PC-3 (cell line): ENCODE data around the gene DBF4B. TPM values are rescaled to one million over a fixed set of nuclear protein-coding genes. Genes with fewer than 3 reads are reported as not detected.

Experiments
- ATAC-seq: fragments of 200-7000 bp; cut with Tn5 transposase; 2 replicates; pipeline ENCODE4 v1.9.1; 2020; ENCODE audit warnings: mild to moderate bottlenecking, moderate library complexity
- BruUV-seq: library from RNA; stranded (reverse); fragments of 400-500 nt; replicated peaks from 2 replicates; lab custom pipeline; 2021; lab: Mats Ljungman, UMichigan
- CTCF ChIA-PET: fragments of 300-600 bp; sonication (Branson Sonifier 250); formaldehyde crosslinking; loops from one replicate; lab custom pipeline; 2022; ENCODE audit warnings: antibody characterized with exemption; lab: Charles Lee
- POLR2A ChIA-PET: fragments of 300-600 bp; sonication (Branson Sonifier 250); formaldehyde crosslinking; loops from one replicate; lab custom pipeline; 2022; ENCODE audit warnings: antibody characterized with exemption; ENCODE audit not compliant: unreplicated experiment; lab: Charles Lee
- DNase-seq: peaks from one replicate; pipeline ENCODE4 v3.0.0-alpha.2; 2015
- H2AFZ ChIP-seq: fragments of 300-600 bp; sonication (generic); 2 replicates; pipeline ENCODE4 v1.6.0; 2016; ENCODE audit warnings: antibody characterized with exemption, low read length
- H3F3A ChIP-seq: fragments of 300-600 bp; sonication (generic); one replicate; pipeline ENCODE4 v1.6.0; 2017; ENCODE audit warnings: antibody characterized with exemption, low read length, control low read depth, mild to moderate bottlenecking; ENCODE audit not compliant: unreplicated experiment
- H3K27ac ChIP-seq: fragments of 300-600 bp; sonication (generic); 2 replicates; pipeline ENCODE4 v1.5.1; 2016; ENCODE audit warnings: mild to moderate bottlenecking, low read length
- H3K27me3 ChIP-seq: fragments of 300-600 bp; sonication (generic); 2 replicates; pipeline ENCODE4 v1.6.1; 2016; ENCODE audit warnings: low read length, mixed read lengths
- H3K36me3 ChIP-seq: fragments of 300-600 bp; sonication (generic); 2 replicates; pipeline ENCODE4 v1.6.1; 2016; ENCODE audit warnings: low read depth, mixed run types, low read length, mixed read lengths
- H3K4me1 ChIP-seq: fragments of 300-600 bp; sonication (generic); 2 replicates; pipeline ENCODE4 v1.5.1; 2016; ENCODE audit warnings: low read length; ENCODE audit not compliant: insufficient read depth
- H3K4me2 ChIP-seq: fragments of 300-600 bp; sonication (generic); 2 replicates; pipeline ENCODE4 v1.6.0; 2016; ENCODE audit warnings: low read length
- H3K4me3 ChIP-seq: fragments of 300-600 bp; sonication (generic); 2 replicates; pipeline ENCODE4 v1.5.1; 2016; ENCODE audit warnings: mild to moderate bottlenecking, low read length, mixed read lengths
- H3K79me2 ChIP-seq: fragments of 300-600 bp; sonication (generic); 2 replicates; pipeline ENCODE4 v1.6.1; 2017; ENCODE audit warnings: low read length, mixed read lengths
- H3K9ac ChIP-seq: fragments of 300-600 bp; sonication (generic); 2 replicates; pipeline ENCODE4 v1.6.0; 2016; ENCODE audit warnings: mild to moderate bottlenecking, low read length
- H3K9me2 ChIP-seq: fragments of 300-600 bp; sonication (generic); replicated peaks from 2 replicates; pipeline ENCODE4 v1.6.1; 2016; ENCODE audit warnings: mixed run types, low read length, mixed read lengths
- H3K9me3 ChIP-seq: fragments of 300-600 bp; sonication (generic); 2 replicates; pipeline ENCODE4 v1.6.1; 2016; ENCODE audit warnings: low read length, mixed read lengths
- H4K20me1 ChIP-seq: fragments of 300-600 bp; sonication (generic); 2 replicates; pipeline ENCODE4 v1.6.1; 2016; ENCODE audit warnings: low read length, mixed read lengths
- EZH2 ChIP-seq: fragments of 300-600 bp; sonication (generic); IDR thresholded peaks from one replicate; pipeline ENCODE4 v1.6.1; 2017; ENCODE audit warnings: antibody characterized with exemption, mild to moderate bottlenecking, low read length; ENCODE audit not compliant: unreplicated experiment
- EZH2phosphoT487 ChIP-seq: fragments of 300-600 bp; sonication (generic); IDR thresholded peaks from 2 replicates; pipeline ENCODE4 v1.6.1; 2018; ENCODE audit warnings: mild to moderate bottlenecking, antibody characterized with exemption, low read length, borderline replicate concordance
- intact Hi-C: fragments of 100-400 bp; cut with micrococcal nuclease; formaldehyde crosslinking; loops from 2 replicates; pipeline ENCODE4 v1.9.0; 2023
- total RNA-seq: library from RNA; depleted of rRNA; stranded (reverse); fragments of >200 nt; gene quantifications from 2 replicates; pipeline ENCODE4 v1.2.3, GENCODE V29; 2014
- TF ChIP-seq, protein P1 (sequence below): fragments of 300-600 bp; sonication (generic); conservative IDR thresholded peaks from 2 replicates; pipeline ENCODE4 v1.5.1; 2017; ENCODE audit warnings: antibody characterized with exemption, low read depth, mild to moderate bottlenecking, low read length

The DBF4B gene
- total RNA-seq, 1 experiment from 2014 or later, result 17.9 TPM

DNA sequence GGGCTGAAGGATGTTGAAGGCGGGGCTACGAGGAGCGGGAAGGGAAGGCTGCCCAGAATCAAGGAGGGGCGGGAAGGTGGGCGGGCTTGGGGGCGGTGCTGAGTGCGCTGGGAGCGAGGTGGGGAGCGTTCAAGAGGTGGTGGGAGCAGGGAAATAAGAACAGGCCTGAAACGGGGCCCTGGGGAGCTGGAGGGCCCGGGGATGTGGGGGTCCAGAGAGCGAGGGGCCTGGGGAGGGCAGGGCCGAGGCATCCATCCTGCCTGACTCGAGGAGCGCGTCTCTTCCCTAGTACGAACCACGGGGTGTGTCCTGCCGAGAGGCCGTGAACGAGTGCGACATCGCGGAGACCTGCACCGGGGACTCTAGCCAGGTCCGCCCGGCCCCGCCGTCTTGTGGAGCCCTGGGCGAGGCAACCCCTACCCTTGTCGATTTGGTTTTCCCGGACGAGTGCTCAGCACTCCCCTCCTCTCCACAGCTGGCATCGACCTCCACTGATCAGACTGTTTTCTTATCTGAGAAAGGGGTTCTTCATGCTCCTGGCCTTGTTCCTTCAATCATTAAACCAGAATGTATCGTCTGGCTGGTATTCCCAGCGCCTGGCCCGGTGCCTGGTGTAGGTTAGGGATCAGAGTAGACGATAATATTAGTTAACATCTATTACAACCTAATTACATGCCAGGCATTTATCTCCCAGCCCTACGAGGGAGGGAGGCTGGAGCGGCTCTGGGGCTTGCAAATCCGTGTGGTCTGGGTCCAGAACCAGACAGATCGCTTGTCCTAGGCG lies 67.6 kb downstream of the DBF4B start:
- ChIA-PET POLR2A (interaction anchor here (0.6 to 0.7 kb wide), 4 partner anchors 71 to 1558 kb away, joined by 3 to 4 read pairs (median 4); no protein-coding TSS in a partner anchor), CTCF (interaction anchor here (0.5 to 1.6 kb wide), 12 partner anchors 11 to 568 kb away, joined by 3 to 13 read pairs (median 4); no protein-coding TSS in a partner anchor)
- peaks cover 12% of the 10 kb centered on the region for H3K4me1 ChIP-seq
- BruUV-seq, result TSS peak; percentile 63
- H3K4me3 ChIP-seq, result peak overlapping the region; percentile 76
- no peak overlapping the region for H3K27ac ChIP-seq
- H3K9ac ChIP-seq, result peak overlapping the region; percentile 34
- intact Hi-C loops, result loop anchor here (1.0 to 2.0 kb wide), 3 partner anchors 45 to 102 kb away; no protein-coding TSS in a partner anchor
- H3K79me2 ChIP-seq, result no peaks in the 10 kb centered on the region
- H3K36me3 ChIP-seq, result no peaks in the 10 kb centered on the region
- DNase-seq (no peak), ATAC-seq (peak; percentile 39)
- TF ChIP-seq, protein P1, sequence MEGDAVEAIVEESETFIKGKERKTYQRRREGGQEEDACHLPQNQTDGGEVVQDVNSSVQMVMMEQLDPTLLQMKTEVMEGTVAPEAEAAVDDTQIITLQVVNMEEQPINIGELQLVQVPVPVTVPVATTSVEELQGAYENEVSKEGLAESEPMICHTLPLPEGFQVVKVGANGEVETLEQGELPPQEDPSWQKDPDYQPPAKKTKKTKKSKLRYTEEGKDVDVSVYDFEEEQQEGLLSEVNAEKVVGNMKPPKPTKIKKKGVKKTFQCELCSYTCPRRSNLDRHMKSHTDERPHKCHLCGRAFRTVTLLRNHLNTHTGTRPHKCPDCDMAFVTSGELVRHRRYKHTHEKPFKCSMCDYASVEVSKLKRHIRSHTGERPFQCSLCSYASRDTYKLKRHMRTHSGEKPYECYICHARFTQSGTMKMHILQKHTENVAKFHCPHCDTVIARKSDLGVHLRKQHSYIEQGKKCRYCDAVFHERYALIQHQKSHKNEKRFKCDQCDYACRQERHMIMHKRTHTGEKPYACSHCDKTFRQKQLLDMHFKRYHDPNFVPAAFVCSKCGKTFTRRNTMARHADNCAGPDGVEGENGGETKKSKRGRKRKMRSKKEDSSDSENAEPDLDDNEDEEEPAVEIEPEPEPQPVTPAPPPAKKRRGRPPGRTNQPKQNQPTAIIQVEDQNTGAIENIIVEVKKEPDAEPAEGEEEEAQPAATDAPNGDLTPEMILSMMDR, result no peak
- no peak for TF ChIP-seq EZH2
- TF ChIP-seq EZH2phosphoT487, result no peak
- no peaks in the 10 kb centered on the region for H3K9me2 ChIP-seq
- H3K27me3 ChIP-seq, result no peaks in the 10 kb centered on the region
- H4K20me1 ChIP-seq, result no peaks in the 10 kb centered on the region
- H2AFZ ChIP-seq, result peak overlapping the region; percentile 82
- peak overlapping the region; percentile 95 for H3K4me2 ChIP-seq
- H3F3A ChIP-seq, result no peaks in the 10 kb centered on the region
- no peaks in the 10 kb centered on the region for H3K9me3 ChIP-seq

DNA sequence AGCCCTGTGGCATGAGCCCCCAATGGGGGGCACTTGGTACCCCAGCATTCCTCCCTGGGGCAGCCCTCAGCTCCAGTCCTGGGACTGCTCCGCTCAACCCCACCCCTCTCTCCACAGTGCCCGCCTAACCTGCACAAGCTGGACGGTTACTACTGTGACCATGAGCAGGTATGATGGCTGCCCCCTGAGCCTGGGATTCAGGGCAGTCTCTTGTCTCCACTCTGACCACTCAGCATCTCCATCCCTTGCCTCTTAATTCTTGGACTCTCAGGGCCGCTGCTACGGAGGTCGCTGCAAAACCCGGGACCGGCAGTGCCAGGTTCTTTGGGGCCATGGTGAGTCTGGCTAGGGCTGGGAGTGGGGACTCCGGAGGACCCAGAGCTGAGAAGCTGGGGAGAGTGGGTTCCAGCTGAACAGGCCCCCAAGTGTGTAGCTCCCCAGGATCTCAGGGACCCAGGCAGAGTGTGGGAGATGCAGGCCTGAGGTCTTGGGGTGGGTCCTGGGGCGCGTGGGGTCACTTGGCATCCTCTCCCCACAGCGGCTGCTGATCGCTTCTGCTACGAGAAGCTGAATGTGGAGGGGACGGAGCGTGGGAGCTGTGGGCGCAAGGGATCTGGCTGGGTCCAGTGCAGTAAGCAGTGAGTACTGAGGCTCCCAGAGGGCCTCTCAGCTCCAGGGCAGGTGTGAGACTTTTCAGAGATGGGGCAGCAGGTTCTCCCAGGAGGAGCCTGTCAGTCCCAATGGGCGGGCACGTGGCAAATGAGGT lies 68.3 kb downstream of the DBF4B start:
- Histone ChIP-seq H3K36me3 (no peaks in the 10 kb centered on the region), H4K20me1 (no peaks in the 10 kb centered on the region), H3F3A (no peaks in the 10 kb centered on the region), H3K4me3 (peak overlapping the region; percentile 76; the same call in 1 of the 2 replicates), H3K4me1 (peaks cover 12% of the 10 kb centered on the region), H3K27me3 (no peaks in the 10 kb centered on the region), H3K27ac (no peak overlapping the region), H3K79me2 (no peaks in the 10 kb centered on the region), H3K9ac (no peak overlapping the region), H3K9me3 (no peaks in the 10 kb centered on the region), H3K4me2 (peak overlapping the region; percentile 95), H3K9me2 (no peaks in the 10 kb centered on the region), H2AFZ (no peak overlapping the region)
- intact Hi-C loops, result no loop called here
- TF ChIP-seq, protein P1, result no peak
- TF ChIP-seq EZH2phosphoT487, result no peak
- TF ChIP-seq EZH2, result no peak
- ATAC-seq, result no peak
- ChIA-PET CTCF (interaction anchor here (0.6 to 1.6 kb wide), 2 partner anchors 18 to 102 kb away, joined by 3 to 13 read pairs; no protein-coding TSS in a partner anchor), POLR2A (no interaction called here)
- BruUV-seq, result no TSS peak
- DNase-seq, result no peak
